GM21825 (cell line): ENCODE data around the gene OMG.
"Not testable (repeated sequence)": the region's sequence is repeated elsewhere in the genome, so short reads cannot be mapped to it uniquely, and the experiment has no call there.

ENCODE experiments used
- ATAC-seq: cut with Tn5 transposase; IDR thresholded peaks from one replicate; pipeline ENCODE4 v1.9.1; 2021; ENCODE audit warnings: mild to moderate bottlenecking, moderate library complexity; ENCODE audit not compliant: unreplicated experiment

Gene OMG

DNA sequence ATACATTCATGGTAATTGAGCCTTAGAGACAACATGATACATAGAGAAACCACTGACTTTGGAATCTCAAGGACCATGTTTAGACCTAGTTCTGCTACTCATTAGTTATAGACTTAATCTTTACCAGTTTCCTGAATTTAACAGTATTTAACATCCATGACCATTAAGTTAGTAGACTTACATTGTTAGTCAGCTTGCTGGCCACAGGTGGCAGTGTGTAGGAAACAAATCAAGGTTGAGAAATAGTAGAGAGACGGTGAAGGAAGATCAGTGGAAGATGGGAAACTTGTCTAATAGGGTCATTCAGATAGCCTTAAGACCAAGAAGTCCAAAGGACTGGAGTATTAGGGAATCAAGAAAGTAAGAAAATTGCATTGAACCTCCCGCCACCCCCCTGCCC lies 31.0 kb downstream of the OMG start:
- no peak for ATAC-seq

DNA sequence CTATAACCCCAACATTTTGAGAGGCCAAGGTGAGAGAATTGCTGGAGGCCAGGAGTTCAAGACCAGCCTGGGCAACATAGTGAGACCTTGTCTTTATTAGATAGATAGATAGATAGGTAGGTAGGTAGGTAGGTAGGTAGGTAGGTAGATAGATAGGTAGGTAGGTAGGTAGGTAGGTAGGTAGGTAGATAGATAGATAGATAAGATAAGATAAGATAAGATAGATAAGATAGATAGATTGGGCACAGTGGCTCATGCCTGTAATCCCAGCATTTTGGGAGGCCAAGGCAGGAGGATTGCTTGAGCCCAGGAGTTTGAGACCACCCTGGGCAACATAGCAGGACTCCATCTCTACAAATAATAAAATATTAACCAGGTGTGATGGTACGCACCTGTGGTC lies 34.1 kb downstream of the OMG start:
- not testable (repeated sequence) for ATAC-seq

DNA sequence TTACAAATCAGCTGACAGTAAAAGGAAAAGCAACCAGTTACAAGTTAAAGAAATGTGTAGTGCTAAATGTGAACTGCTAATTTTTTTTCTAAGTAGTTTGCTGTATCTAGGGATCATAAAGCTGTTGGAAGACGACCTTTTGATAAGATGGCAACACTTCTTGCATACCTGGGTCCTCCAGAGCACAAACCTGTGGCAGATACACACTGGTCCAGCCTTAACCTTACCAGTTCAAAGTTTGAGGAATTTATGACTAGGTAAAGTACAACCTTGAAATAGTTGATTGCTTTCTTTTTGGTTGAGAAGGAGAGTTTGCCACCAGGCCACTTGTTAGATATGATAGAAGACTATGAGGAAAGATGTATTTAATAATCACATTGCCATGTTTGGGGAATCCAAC lies 35.4 kb downstream of the OMG start:
- ATAC-seq: no peak

DNA sequence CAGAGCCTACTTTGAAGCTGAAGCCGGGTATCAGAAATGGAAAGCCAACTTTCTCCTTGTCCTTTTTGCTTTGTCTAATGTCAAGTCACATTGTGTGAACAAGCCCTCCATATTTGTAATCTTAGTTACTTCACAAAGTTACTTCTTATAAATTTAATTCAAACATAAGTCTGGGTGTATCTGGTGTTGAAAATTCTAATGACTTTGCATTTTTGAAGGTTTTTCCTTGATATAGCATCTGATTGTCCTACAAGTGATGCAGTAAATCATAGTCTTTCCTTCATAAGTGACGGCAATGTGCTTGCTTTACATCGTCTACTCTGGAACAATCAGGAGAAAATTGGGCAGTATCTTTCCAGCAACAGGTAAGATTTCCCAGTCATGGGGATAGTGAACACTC lies 36.9 kb downstream of the OMG start:
- ATAC-seq: no peak

DNA sequence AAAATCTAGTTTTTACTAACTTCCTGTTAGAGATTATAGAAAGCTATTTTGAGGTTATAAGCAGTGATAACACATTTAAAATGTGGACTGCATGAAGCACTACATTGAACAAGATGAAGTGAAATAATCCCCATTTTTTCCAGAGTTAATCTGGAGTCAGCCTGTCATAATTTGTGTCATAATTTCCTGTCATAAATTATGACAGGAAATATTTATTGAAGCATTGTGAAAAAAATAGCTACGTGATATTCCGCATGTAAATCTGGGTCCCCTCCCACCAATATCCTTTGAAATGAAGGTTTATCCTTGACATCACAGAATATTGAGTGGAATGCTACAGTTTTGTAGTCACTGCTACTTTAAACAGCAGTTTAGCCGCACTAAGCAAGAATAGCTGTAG lies 40.1 kb downstream of the OMG start:
- no peak for ATAC-seq

DNA sequence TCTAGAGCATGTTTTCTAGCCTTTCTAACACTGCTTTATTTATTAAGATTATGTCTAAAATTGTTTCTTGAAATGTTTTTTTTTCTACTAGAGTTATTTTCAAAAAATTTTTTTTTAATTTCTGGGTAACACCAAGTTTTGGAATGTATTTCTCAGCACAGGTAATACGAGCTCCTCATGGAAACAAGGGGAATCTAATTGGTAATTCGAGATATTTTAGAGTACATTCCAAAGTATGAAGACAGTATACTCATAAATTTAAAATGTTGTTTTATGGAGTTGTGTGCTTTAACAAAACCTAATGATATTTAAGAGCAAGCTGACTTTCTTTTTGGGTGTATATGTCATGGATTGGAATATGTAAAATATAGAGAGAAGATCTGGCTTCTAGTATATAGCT lies 42.4 kb downstream of the OMG start:
- no peak for ATAC-seq

DNA sequence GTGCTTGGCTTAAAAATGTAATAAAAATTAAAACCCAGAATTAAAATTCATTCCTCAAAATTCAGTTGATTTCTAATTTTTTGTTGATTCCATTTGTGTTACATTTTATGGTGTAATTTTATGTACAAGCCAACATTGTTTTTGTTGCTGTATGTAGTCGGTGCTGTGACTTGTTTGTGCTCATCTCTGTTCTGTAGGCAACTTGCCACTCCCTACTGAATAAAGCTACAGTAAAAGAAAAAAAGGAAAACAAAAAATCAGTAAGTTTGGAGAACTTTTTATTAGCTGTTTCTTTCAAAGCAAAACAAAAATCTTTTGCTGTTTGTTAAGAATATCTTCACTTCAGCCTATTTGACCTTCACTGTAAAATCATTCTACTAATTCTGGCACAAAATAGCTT lies 44.3 kb downstream of the OMG start:
- ATAC-seq: no peak

DNA sequence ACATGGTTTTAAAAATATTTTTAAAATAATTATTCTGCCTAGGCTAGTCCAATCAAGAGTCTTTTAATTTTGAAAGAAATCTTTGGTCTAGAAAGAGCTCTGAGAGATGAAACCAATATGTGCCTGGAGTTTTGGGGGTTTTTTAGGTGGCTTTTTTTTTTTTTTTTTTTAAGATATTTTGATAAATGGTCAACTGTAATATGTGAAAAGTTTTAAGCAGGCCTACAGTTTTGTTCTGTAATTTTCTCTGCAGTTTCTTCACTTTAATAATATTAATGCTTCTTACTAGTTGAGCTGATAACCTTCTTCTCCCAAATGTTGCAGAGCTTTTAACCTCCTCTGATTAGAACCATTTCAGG lies 45.1 kb downstream of the OMG start:
- no peak for ATAC-seq

DNA sequence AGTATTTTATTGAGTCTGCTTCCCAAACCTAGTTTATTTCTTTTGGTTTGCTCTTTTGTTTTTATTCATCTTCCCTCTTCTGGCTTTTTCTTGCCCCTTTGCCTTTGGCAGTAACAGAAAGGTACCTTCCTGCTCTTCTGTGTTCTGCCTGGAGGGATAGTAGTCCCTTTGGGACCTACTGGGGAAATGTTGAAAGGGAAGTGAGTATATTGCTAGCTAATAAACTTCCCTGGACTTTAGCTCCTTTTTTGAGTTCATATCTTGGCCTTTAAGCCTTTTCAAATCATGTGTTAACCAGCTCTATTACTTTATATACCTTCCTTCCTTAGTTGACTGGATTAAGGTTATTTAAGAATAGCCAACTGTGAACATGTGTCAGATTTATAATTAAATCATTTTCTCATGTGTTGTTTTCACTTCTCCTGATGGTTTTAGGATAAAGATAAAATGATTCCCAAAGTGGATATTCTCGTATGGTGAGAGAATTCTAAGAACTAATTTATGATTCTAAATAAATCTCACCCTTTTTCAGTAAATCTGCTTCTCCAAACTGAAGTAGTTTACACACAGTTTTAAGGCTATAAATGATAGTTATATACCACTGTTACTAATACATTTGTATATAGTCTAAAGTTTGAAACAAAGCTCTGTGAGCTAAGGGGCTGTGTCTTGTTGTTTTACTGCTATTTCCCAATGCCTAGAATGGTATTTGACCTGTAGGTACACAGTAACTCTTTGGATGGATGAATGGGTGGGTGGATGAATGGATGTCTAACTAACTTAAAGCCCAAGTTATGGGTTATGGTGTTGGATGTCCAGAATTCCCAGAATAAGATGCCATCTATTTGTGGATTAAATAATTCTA lies 45.7 kb downstream of the OMG start:
- ATAC-seq: no peak

DNA sequence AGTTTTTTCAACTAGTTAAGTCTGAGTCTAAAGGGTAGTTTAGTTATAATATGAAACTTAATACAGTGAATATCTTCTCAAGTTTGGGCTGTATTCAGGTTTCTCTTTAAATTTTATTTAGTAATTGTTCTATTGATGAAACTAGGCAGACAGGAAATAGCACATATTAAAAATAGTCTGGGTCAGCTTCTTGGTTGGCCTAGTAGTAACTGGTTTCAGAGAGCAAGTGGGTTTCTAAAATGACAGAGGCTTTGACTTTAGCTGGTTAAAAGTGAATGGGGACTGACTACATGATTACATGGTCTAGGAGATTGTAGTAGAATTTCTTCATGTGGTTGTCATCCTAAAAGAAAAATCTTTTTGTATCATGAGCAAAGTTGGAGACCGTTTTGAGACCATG lies 46.8 kb downstream of the OMG start:
- no peak for ATAC-seq

DNA sequence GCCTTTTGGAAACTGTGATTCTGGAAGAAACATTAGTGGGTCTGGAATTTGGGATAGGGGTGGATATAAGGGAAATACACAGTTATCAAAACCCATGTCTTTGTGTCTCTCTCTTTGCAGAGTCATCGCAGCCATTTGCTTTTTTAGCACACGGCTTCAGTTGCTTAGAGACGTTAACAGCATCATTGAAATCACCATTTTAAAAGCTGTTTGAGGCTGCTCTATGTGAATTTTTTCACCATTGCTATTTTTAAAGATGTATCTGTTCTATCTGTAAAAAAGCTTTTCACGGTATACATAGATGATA lies 47.3 kb downstream of the OMG start:
- ATAC-seq: no peak

DNA sequence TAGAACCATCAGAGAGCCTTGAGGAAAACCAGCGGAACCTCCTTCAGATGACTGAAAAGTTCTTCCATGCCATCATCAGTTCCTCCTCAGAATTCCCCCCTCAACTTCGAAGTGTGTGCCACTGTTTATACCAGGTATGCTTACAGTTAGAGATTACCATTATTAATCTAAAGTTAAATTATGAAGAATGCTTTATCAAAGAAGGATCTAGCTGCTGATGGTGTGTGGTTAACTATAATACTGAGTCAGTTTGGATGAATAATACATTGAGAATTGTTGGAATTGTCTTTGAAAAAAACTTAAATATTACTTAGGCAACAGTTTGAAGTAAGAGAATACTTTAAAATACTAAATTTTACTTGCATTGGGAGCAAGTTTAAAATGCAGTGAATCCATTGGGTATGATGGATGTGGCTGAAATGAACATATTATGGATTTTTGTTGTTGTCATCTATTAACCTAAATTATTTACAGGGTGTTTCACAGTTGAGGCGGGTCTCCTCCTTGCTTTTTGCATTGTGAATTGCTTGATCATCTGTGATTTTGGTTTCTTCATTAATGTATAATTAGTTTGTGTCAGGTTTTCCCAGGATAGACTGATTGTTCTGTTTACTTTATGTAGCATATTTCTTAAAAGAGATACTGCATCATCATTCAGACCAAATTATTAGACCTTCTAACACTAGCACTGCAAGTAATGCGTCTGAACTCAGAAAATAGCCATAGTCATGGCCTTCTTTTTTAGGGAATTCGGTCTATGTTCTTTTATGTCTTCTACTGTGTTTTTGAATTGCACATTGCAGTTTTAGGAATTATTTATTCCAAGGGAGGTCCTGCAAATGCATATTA lies 47.8 kb downstream of the OMG start:
- ATAC-seq: no peak
